IMR-90 (cell line): ENCODE data around the gene POLR3GL. TPM values are rescaled to one million over a fixed set of nuclear protein-coding genes. Genes with fewer than 3 reads are reported as not detected.

Experiments
- ATAC-seq: fragments of 200-7000 bp; cut with Tn5 transposase; 2 replicates; pipeline ENCODE4 v1.9.1; 2020; ENCODE audit warnings: low read depth, mild to moderate bottlenecking, moderate library complexity
- BruUV-seq: library from RNA; stranded (reverse); fragments of 400-500 nt; replicated peaks from 2 replicates; lab custom pipeline; 2021; lab: Mats Ljungman, UMichigan
- CTCF ChIA-PET: fragments of 300-600 bp; formaldehyde crosslinking; extraction: SDS; loops from one replicate; lab custom pipeline; 2021; ENCODE audit warnings: antibody characterized with exemption; lab: Yijun Ruan, JAX
- POLR2A ChIA-PET: fragments of 300-600 bp; sonication (Branson Sonifier 250); formaldehyde crosslinking; loops from one replicate; lab custom pipeline; 2022; ENCODE audit warnings: antibody characterized with exemption; ENCODE audit not compliant: unreplicated experiment; lab: Charles Lee
- DNase-seq: peaks from one replicate; pipeline ENCODE4 v3.0.0; 2013
- H2AFZ ChIP-seq: replicated peaks from 2 replicates; pipeline ENCODE3; 2013; ENCODE audit warnings: low read length, mild to moderate bottlenecking; ENCODE audit not compliant: poor library complexity
- H2AK5ac ChIP-seq: 2 replicates; pipeline ENCODE4 v1.6.1; 2013; ENCODE audit warnings: low read depth, low read length, inconsistent platforms
- H2AK9ac ChIP-seq: replicated peaks from 2 replicates; pipeline ENCODE3; 2013; ENCODE audit warnings: mild to moderate bottlenecking, low read depth, low read length, moderate library complexity; ENCODE audit not compliant: poor library complexity
- H2BK120ac ChIP-seq: 2 replicates; pipeline ENCODE4 v1.6.1; 2013; ENCODE audit warnings: low read depth, low read length, inconsistent platforms
- H2BK15ac ChIP-seq: 3 replicates; pipeline ENCODE4 v1.6.1; 2013; ENCODE audit warnings: low read depth, low read length, inconsistent platforms
- H2BK20ac ChIP-seq: 2 replicates; pipeline ENCODE4 v1.6.1; 2013; ENCODE audit warnings: low read depth, mild to moderate bottlenecking, inconsistent platforms, low read length, moderate library complexity
- H2BK5ac ChIP-seq: 2 replicates; pipeline ENCODE4 v1.6.1; 2013; ENCODE audit warnings: mild to moderate bottlenecking, low read depth, low read length, inconsistent platforms; ENCODE audit not compliant: poor library complexity, severe bottlenecking
- H3K14ac ChIP-seq: replicated peaks from 2 replicates; pipeline ENCODE4 v1.6.1; 2013; ENCODE audit warnings: low read depth, low read length, inconsistent platforms
- H3K18ac ChIP-seq: 2 replicates; pipeline ENCODE4 v1.6.1; 2013; ENCODE audit warnings: low read depth, low read length, control low read depth
- H3K23ac ChIP-seq: 2 replicates; pipeline ENCODE4 v1.6.1; 2013; ENCODE audit warnings: low read depth, low read length, inconsistent platforms
- H3K27ac ChIP-seq: 2 replicates; pipeline ENCODE4 v1.5.1; 2013; ENCODE audit warnings: mild to moderate bottlenecking, control low read depth, low read length; ENCODE audit not compliant: insufficient read depth
- H3K27me3 ChIP-seq: 2 replicates; pipeline ENCODE4 v1.6.1; 2013; ENCODE audit warnings: low read length; ENCODE audit not compliant: control insufficient read depth, insufficient read depth
- H3K36me3 ChIP-seq: 2 replicates; pipeline ENCODE4 v1.6.1; 2013; ENCODE audit warnings: low read length, mixed read lengths; ENCODE audit not compliant: control insufficient read depth, insufficient read depth
- H3K4ac ChIP-seq: 2 replicates; pipeline ENCODE4 v1.6.1; 2013; ENCODE audit warnings: low read depth, low read length, inconsistent platforms
- H3K4me1 ChIP-seq: 2 replicates; pipeline ENCODE4 v1.6.1; 2013; ENCODE audit warnings: low read length, mixed read lengths; ENCODE audit not compliant: control insufficient read depth, insufficient read depth
- H3K4me2 ChIP-seq: 2 replicates; pipeline ENCODE4 v1.6.1; 2013; ENCODE audit warnings: low read depth, mild to moderate bottlenecking, control low read depth, low read length, moderate library complexity
- H3K4me3 ChIP-seq: 2 replicates; pipeline ENCODE4 v1.5.1; 2013; ENCODE audit warnings: low read depth, mild to moderate bottlenecking, control low read depth, low read length, moderate library complexity; ENCODE audit not compliant: insufficient read depth
- H3K56ac ChIP-seq: 2 replicates; pipeline ENCODE4 v1.6.1; 2013; ENCODE audit warnings: low read length, inconsistent platforms; ENCODE audit not compliant: insufficient read depth; ENCODE audit errors: extremely low read depth
- H3K79me1 ChIP-seq, 2 experiments: 2 replicates each; pipeline ENCODE4 v1.6.1; 2013; ENCODE audit warnings: low read length in 2 of 2, inconsistent platforms in 1 of 2, low read depth in 1 of 2
- H3K9ac ChIP-seq: 2 replicates; pipeline ENCODE4 v1.6.1; 2013; ENCODE audit warnings: low read depth, low read length, control low read depth
- H3K9me1 ChIP-seq: 2 replicates; pipeline ENCODE4 v1.6.1; 2013; ENCODE audit warnings: low read length, inconsistent platforms; ENCODE audit not compliant: insufficient read depth
- H3K9me3 ChIP-seq: 2 replicates; pipeline ENCODE4 v1.6.1; 2013; ENCODE audit warnings: low read length; ENCODE audit not compliant: control insufficient read depth, insufficient read depth
- H4K20me1 ChIP-seq: 2 replicates; pipeline ENCODE4 v1.6.1; 2013; ENCODE audit warnings: low read length, inconsistent platforms; ENCODE audit not compliant: insufficient read depth
- H4K5ac ChIP-seq: 2 replicates; pipeline ENCODE4 v1.6.1; 2013; ENCODE audit warnings: mild to moderate bottlenecking, low read depth, low read length, control low read depth
- H4K8ac ChIP-seq, 2 experiments: 2 replicates each; pipeline ENCODE4 v1.6.1; 2013; ENCODE audit warnings: low read depth in 2 of 2, low read length in 2 of 2, control low read depth in 1 of 2, inconsistent platforms in 1 of 2
- H4K91ac ChIP-seq: 2 replicates; pipeline ENCODE4 v1.6.1; 2013; ENCODE audit warnings: low read depth, low read length, inconsistent platforms; ENCODE audit not compliant: insufficient read depth
- FOS ChIP-seq: fragments of 150-350 bp; IDR thresholded peaks from 2 replicates; pipeline ENCODE4 v1.6.1; 2016; ENCODE audit warnings: low read depth, low read length
- WGBS, 2 experiments: methylation state at CpG; one replicate each; pipeline versions ENCODE4 v1.1.5 to v1.1.7; 2013; ENCODE audit warnings: missing lambda C conversion rate in 2 of 2; ENCODE audit not compliant: insufficient read length in 1 of 2; ENCODE audit errors: extremely low coverage in 2 of 2; 5-methylcytosine and 5-hydroxymethylcytosine counted together
- dilution Hi-C: fragments of 300-500 bp; cut with HindIII; formaldehyde crosslinking; loops from one replicate; pipeline ENCODE4 v1.14.3; 2018; ENCODE audit warnings: low sequenced_read_pairs; ENCODE audit not compliant: unreplicated experiment
- in situ Hi-C: fragments of 300-500 bp; cut with MboI; formaldehyde crosslinking; loops from 3 replicates; pipeline ENCODE4 v1.14.3; 2019; ENCODE audit warnings: low sequenced_read_pairs, inconsistent platforms, mixed read lengths
- intact Hi-C: fragments of 100-400 bp; cut with micrococcal nuclease; formaldehyde crosslinking; loops from 2 replicates; pipeline ENCODE4 v1.10.0; 2022
- polyA plus RNA-seq, 3 experiments: library from polyadenylated mRNA; depleted of rRNA; stranded (reverse); fragments of >200 nt; gene quantifications; 2 replicates each; pipeline ENCODE4 v1.2.3, GENCODE V29; 2012; ENCODE audit warnings: low replicate concordance in 1 of 3
- total RNA-seq: library from RNA; depleted of rRNA; stranded (reverse); fragments of >200 nt; gene quantifications from 2 replicates; pipeline ENCODE4 v1.2.3, GENCODE V29; 2012

POLR3GL gene
- total and polyA plus RNA-seq, 2 of the 4 experiments (the other 2 are of a cell fraction) = 7.9 to 16.3 TPM

GRCh38 chr1:145993618-145994390 is 29.3 kb downstream of the POLR3GL start:
- 60% methylated on average over 1 of the region's 6 CpGs; no CpG with 5 or more reads in 1 of the 2 experiments for WGBS, 2 experiments
- Histone ChIP-seq H4K91ac (no peak overlapping the region), H3K4ac (no peak overlapping the region), H3K23ac (peak overlapping the region; percentile 76), H2AK5ac (no peak overlapping the region), H4K8ac (no peak overlapping the region), H2AFZ (no peak overlapping the region), H3K4me1 (peaks cover 8% of the 10 kb centered on the region), H3K36me3 (peaks cover 13% of the 10 kb centered on the region), H3K9ac (peak overlapping the region; percentile 97; the same call in 1 of the 2 replicates), H3K14ac (peak overlapping the region; percentile 47; the same call in 1 of the 2 replicates), H4K5ac (no peak overlapping the region), H2BK5ac (no peak overlapping the region), H3K9me3 (no peaks in the 10 kb centered on the region), H3K27ac (no peak overlapping the region), H2AK9ac (no peak overlapping the region), H3K56ac (no peak overlapping the region), H3K79me1 (peaks cover 22 to 35% of the 10 kb centered on the region in 2 experiments), H3K4me2 (peak overlapping the region; percentile 92), H3K4me3 (peak overlapping the region; percentile 87; the same call in 1 of the 2 replicates), H3K9me1 (peaks cover 9% of the 10 kb centered on the region), H2BK20ac (no peak overlapping the region), H2BK120ac (no peak overlapping the region), H4K20me1 (peaks cover 12% of the 10 kb centered on the region; the same call in 1 of the 2 replicates), H2BK15ac (no peak overlapping the region), H3K27me3 (no peaks in the 10 kb centered on the region), H3K18ac (no peak overlapping the region)
- no peak for ATAC-seq
- no peak for DNase-seq
- BruUV-seq = no TSS peak
- dilution Hi-C loops (no loop called here), intact Hi-C loops (no loop called here), in situ Hi-C loops (no loop called here)
- TF ChIP-seq FOS = no peak
- CTCF ChIA-PET = interaction anchor here (1.0 kb wide), 1 partner anchor 14 kb away, joined by 3 read pairs; no protein-coding TSS in a partner anchor
- POLR2A ChIA-PET = interaction anchor here (1.8 kb wide), 1 partner anchor 15 kb away, joined by 6 read pairs; no protein-coding TSS in a partner anchor
